ENCODE measurements around the gene DNAJC1.

The DNAJC1 gene

DNA sequence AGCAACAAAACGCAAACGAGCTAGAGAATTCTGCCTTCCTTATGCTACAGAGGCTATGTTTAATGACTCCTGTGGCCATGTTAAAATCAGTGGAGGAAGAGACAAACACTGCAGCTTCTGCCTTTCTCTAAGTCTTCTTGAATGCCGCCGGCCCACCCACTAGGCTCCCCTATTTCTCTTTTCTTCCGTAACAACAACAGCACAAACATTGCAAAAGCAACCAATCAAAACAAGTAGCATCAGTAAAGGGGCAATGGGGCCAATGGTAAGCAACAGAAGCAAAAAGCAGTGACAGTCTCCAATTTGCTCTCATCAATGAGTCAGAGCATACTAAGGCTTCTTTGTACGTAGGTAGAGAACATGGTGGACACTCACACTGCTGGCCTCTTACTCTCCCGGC is 26.8 kb downstream of the DNAJC1 start:
- Histone ChIP-seq H2BK12ac (ENCODE audit: low read length in 2 of 2) (no peak overlapping the region), H2AFZ (ENCODE audit: low read depth, low read length) (no peak overlapping the region), H3K18ac (ENCODE audit: low read depth in 1 of 2, low read length in 2 of 2) (no peak overlapping the region), H3K4me1 (ENCODE audit: control insufficient read depth, insufficient read depth, low read depth, low read length) (peaks cover 3% of the 10 kb centered on the region), H3K9ac (ENCODE audit: low read length) (no peak overlapping the region), H2BK15ac (ENCODE audit: low read depth, poor library complexity, severe bottlenecking) (no peak overlapping the region), H3K4me3 (ENCODE audit: insufficient read depth in 1 of 2, low read depth in 1 of 2, low read length in 2 of 2) (no peak overlapping the region), H3K23ac (ENCODE audit: low read length in 2 of 2) (no peak overlapping the region), H3K14ac (ENCODE audit: low read length in 2 of 2) (no peak overlapping the region), H4K8ac (ENCODE audit: low read length) (no peak overlapping the region), H3K27me3 (ENCODE audit: control insufficient read depth in 1 of 2, insufficient read depth in 1 of 2, low read length in 2 of 2) (no peaks in the 10 kb centered on the region), H2AK5ac (ENCODE audit: low read length, severe bottlenecking) (no peak overlapping the region), H2BK5ac (ENCODE audit: low read depth, low read length, poor library complexity, severe bottlenecking) (no peak overlapping the region), H3K4me2 (ENCODE audit: low read length, poor library complexity, severe bottlenecking) (no peak overlapping the region), H3K36me3 (ENCODE audit: control insufficient read depth in 1 of 2, insufficient read depth in 2 of 2, low read depth in 1 of 2, low read length in 2 of 2) (no peaks in the 10 kb centered on the region), H3K27ac (ENCODE audit: low read length, poor library complexity, severe bottlenecking) (no peak overlapping the region), H3K9me3 (ENCODE audit: control insufficient read depth, low read length) (no peaks in the 10 kb centered on the region), H3K79me1 (replicated peaks; ENCODE audit: low read length, poor library complexity, severe bottlenecking) (peaks cover 9% of the 10 kb centered on the region), H2BK120ac (ENCODE audit: low read depth, low read length) (no peak overlapping the region), H3K4ac (ENCODE audit: low read depth in 1 of 2, low read length in 2 of 2) (no peak overlapping the region), H4K91ac (ENCODE audit: low read length) (no peak overlapping the region)
- DNase-seq, result peak; percentile 45
- WGBS, result 86% methylated on average over 7 of the region's 7 CpGs

DNA sequence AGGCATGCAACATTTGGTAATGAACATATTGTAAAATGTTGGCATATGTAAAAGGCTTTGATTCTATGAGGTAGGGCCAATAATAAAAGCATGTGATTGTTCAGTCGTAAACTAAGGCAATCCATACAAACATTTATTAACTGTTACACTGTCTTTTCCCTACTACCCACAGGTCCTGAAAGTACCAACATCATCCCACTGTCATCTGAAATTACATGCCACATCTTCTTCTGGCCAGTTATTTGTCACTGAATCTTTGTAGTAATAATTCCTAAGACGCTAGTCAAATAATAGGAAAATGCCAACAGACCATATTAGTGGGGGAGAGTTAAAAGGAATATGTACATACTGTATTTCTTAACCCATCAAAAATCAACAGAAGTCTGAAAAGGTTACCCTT is 27.2 kb downstream of the DNAJC1 start:
- H4K8ac ChIP-seq (ENCODE audit: low read length), result no peak overlapping the region
- H2BK120ac ChIP-seq (ENCODE audit: low read depth, low read length), result no peak overlapping the region
- H2BK15ac ChIP-seq (ENCODE audit: low read depth, poor library complexity, severe bottlenecking), result no peak overlapping the region
- H3K27ac ChIP-seq (ENCODE audit: low read length, poor library complexity, severe bottlenecking), result no peak overlapping the region
- no peak overlapping the region for H4K91ac ChIP-seq (ENCODE audit: low read length)
- no peaks in the 10 kb centered on the region for H3K9me3 ChIP-seq (ENCODE audit: control insufficient read depth, low read length)
- H2AFZ ChIP-seq (ENCODE audit: low read depth, low read length), result no peak overlapping the region
- no peak overlapping the region for H3K4me3 ChIP-seq (ENCODE audit: insufficient read depth in 1 of 2, low read depth in 1 of 2, low read length in 2 of 2)
- no peak overlapping the region for H3K14ac ChIP-seq (ENCODE audit: low read length in 2 of 2)
- WGBS, result 100% methylated on average over 1 of the region's 2 CpGs
- H3K18ac ChIP-seq (ENCODE audit: low read depth in 1 of 2, low read length in 2 of 2), result no peak overlapping the region
- no peaks in the 10 kb centered on the region for H3K27me3 ChIP-seq (ENCODE audit: control insufficient read depth in 1 of 2, insufficient read depth in 1 of 2, low read length in 2 of 2)
- no peak overlapping the region for H3K9ac ChIP-seq (ENCODE audit: low read length)
- no peak overlapping the region for H3K4me2 ChIP-seq (ENCODE audit: low read length, poor library complexity, severe bottlenecking)
- H3K36me3 ChIP-seq (ENCODE audit: control insufficient read depth in 1 of 2, insufficient read depth in 2 of 2, low read depth in 1 of 2, low read length in 2 of 2), result no peaks in the 10 kb centered on the region
- no peak for DNase-seq
- H2BK5ac ChIP-seq (ENCODE audit: low read depth, low read length, poor library complexity, severe bottlenecking), result no peak overlapping the region
- H3K23ac ChIP-seq (ENCODE audit: low read length in 2 of 2), result no peak overlapping the region
- peaks cover 3% of the 10 kb centered on the region for H3K4me1 ChIP-seq (ENCODE audit: control insufficient read depth, insufficient read depth, low read depth, low read length)
- no peak overlapping the region for H3K4ac ChIP-seq (ENCODE audit: low read depth in 1 of 2, low read length in 2 of 2)
- H2BK12ac ChIP-seq (ENCODE audit: low read length in 2 of 2), result no peak overlapping the region
- peaks cover 7% of the 10 kb centered on the region for H3K79me1 ChIP-seq (replicated peaks; ENCODE audit: low read length, poor library complexity, severe bottlenecking)
- H2AK5ac ChIP-seq (ENCODE audit: low read length, severe bottlenecking), result no peak overlapping the region

- no peak overlapping the region for H3K14ac ChIP-seq (ENCODE audit: low read length in 2 of 2)
- no peak overlapping the region for H3K9ac ChIP-seq (ENCODE audit: low read length)
- H3K36me3 ChIP-seq (ENCODE audit: control insufficient read depth in 1 of 2, insufficient read depth in 2 of 2, low read depth in 1 of 2, low read length in 2 of 2), result no peaks in the 10 kb centered on the region
- no peak overlapping the region for H4K8ac ChIP-seq (ENCODE audit: low read length)
- H3K79me1 ChIP-seq (replicated peaks; ENCODE audit: low read length, poor library complexity, severe bottlenecking), result peaks cover 7% of the 10 kb centered on the region
- WGBS, result 13% methylated on average over 1 of the region's 1 CpG
- DNase-seq, result no peak
- no peak overlapping the region for H3K4me3 ChIP-seq (ENCODE audit: insufficient read depth in 1 of 2, low read depth in 1 of 2, low read length in 2 of 2)
- H2AK5ac ChIP-seq (ENCODE audit: low read length, severe bottlenecking), result no peak overlapping the region
- no peak overlapping the region for H2AFZ ChIP-seq (ENCODE audit: low read depth, low read length)
- no peak overlapping the region for H2BK12ac ChIP-seq (ENCODE audit: low read length in 2 of 2)
- H2BK15ac ChIP-seq (ENCODE audit: low read depth, poor library complexity, severe bottlenecking), result no peak overlapping the region
- no peak overlapping the region for H2BK5ac ChIP-seq (ENCODE audit: low read depth, low read length, poor library complexity, severe bottlenecking)
- H2BK120ac ChIP-seq (ENCODE audit: low read depth, low read length), result no peak overlapping the region
- no peak overlapping the region for H3K4me2 ChIP-seq (ENCODE audit: low read length, poor library complexity, severe bottlenecking)
- no peaks in the 10 kb centered on the region for H3K27me3 ChIP-seq (ENCODE audit: control insufficient read depth in 1 of 2, insufficient read depth in 1 of 2, low read length in 2 of 2)
- H4K91ac ChIP-seq (ENCODE audit: low read length), result no peak overlapping the region
- no peak overlapping the region for H3K23ac ChIP-seq (ENCODE audit: low read length in 2 of 2)
- H3K18ac ChIP-seq (ENCODE audit: low read depth in 1 of 2, low read length in 2 of 2), result no peak overlapping the region
- no peak overlapping the region for H3K27ac ChIP-seq (ENCODE audit: low read length, poor library complexity, severe bottlenecking)
- H3K4ac ChIP-seq (ENCODE audit: low read depth in 1 of 2, low read length in 2 of 2), result no peak overlapping the region
- no peaks in the 10 kb centered on the region for H3K9me3 ChIP-seq (ENCODE audit: control insufficient read depth, low read length)
- peaks cover 3% of the 10 kb centered on the region for H3K4me1 ChIP-seq (ENCODE audit: control insufficient read depth, insufficient read depth, low read depth, low read length)
Measured at GRCh38 chr10:21975378-21975990, 28.0 kb downstream of the DNAJC1 start.

DNA sequence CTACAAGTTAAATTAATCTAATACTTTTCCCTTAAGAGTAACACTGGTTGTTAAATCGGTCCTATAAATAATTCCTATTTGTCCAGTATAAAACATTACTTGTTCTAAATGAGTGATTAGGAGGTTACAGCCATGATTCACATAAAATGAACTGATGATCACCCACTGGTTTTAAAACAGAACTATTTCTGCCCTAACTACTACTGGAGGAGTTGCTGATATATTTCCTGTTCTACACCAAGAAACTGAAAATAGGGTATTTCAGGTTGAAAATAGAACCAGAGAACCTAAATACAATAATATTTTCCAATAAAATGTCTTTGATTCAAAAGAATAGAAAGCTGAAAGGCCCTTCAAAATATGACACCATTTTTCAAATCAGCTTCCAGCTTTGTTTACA is 30.9 kb downstream of the DNAJC1 start:
- Histone ChIP-seq H2AFZ (ENCODE audit: low read depth, low read length) (no peak overlapping the region), H2BK15ac (ENCODE audit: low read depth, poor library complexity, severe bottlenecking) (no peak overlapping the region), H2BK5ac (ENCODE audit: low read depth, low read length, poor library complexity, severe bottlenecking) (no peak overlapping the region), H4K8ac (ENCODE audit: low read length) (no peak overlapping the region), H2AK5ac (ENCODE audit: low read length, severe bottlenecking) (no peak overlapping the region), H3K18ac (ENCODE audit: low read depth in 1 of 2, low read length in 2 of 2) (no peak overlapping the region), H4K91ac (ENCODE audit: low read length) (no peak overlapping the region), H2BK120ac (ENCODE audit: low read depth, low read length) (no peak overlapping the region), H3K14ac (ENCODE audit: low read length in 2 of 2) (no peak overlapping the region), H3K4ac (ENCODE audit: low read depth in 1 of 2, low read length in 2 of 2) (no peak overlapping the region), H3K9me3 (ENCODE audit: control insufficient read depth, low read length) (no peaks in the 10 kb centered on the region), H3K4me1 (ENCODE audit: control insufficient read depth, insufficient read depth, low read depth, low read length) (peaks cover 3% of the 10 kb centered on the region), H3K4me2 (ENCODE audit: low read length, poor library complexity, severe bottlenecking) (no peak overlapping the region), H3K23ac (ENCODE audit: low read length in 2 of 2) (no peak overlapping the region), H3K36me3 (ENCODE audit: control insufficient read depth in 1 of 2, insufficient read depth in 2 of 2, low read depth in 1 of 2, low read length in 2 of 2) (no peaks in the 10 kb centered on the region), H2BK12ac (ENCODE audit: low read length in 2 of 2) (no peak overlapping the region), H3K79me1 (replicated peaks; ENCODE audit: low read length, poor library complexity, severe bottlenecking) (peaks cover 11% of the 10 kb centered on the region), H3K27me3 (ENCODE audit: control insufficient read depth in 1 of 2, insufficient read depth in 1 of 2, low read length in 2 of 2) (no peaks in the 10 kb centered on the region), H3K27ac (ENCODE audit: low read length, poor library complexity, severe bottlenecking) (no peak overlapping the region), H3K4me3 (ENCODE audit: insufficient read depth in 1 of 2, low read depth in 1 of 2, low read length in 2 of 2) (no peak overlapping the region), H3K9ac (ENCODE audit: low read length) (no peak overlapping the region)
- DNase-seq, result no peak
- no CpG with 5 or more reads among the region's 1 CpG for WGBS
